ENCODE measurements around the gene NCKAP5. TPM values are rescaled to one million over a fixed set of nuclear protein-coding genes. Genes with fewer than 3 reads are reported as not detected.

The NCKAP5 gene
- total RNA-seq = 1 to 10 TPM in 1 of 4 donors, under 1 TPM in 3; 0.15 to 1.2 (median 0.55) TPM
- polyA plus RNA-seq = under 1 TPM; 0.03 to 0.22 (median 0.05) TPM
- long read RNA-seq, donor 1 = 0 reads
- long read RNA-seq, donor 2 = 0 reads

GRCh38 chr2:133568172-133568571, at the start of gene NCKAP5:
Gene NCKAP5, minus strand, starts transcription at chr2:133568463. Its CDS starts 50,937 bp downstream, at chr2:133517526.
- H3K4me3 ChIP-seq = peak within 1 kb of the TSS; percentile 43
- DNase-seq = peak in 1 of 2 donors; percentile 44
- peak within 1 kb of the TSS; percentile 58 for H3K27ac ChIP-seq
- WGBS, 3 donors = 1 to 10% (median 5%) methylated on average over 12 of the region's 12 CpGs
- peaks cover 0 to 3% (median 0%) of the 10 kb centered on the region in 3 donors for H3K27me3 ChIP-seq (ENCODE audit: insufficient read depth in 3 of 3, low read length in 2 of 3)
- H3K9me3 ChIP-seq = no peaks in the 10 kb centered on the region
- no peak for TF ChIP-seq CTCF (IDR thresholded peaks at IDR 0.05)
- peaks cover 3% of the 10 kb centered on the region for H3K4me1 ChIP-seq
- H3K36me3 ChIP-seq (ENCODE audit: insufficient read depth in 1 of 2, low read depth in 1 of 2) = no peaks in the 10 kb centered on the region
- intact Hi-C loops (cut with DNase I) = loop anchor here in 1 of 2 donors (5.0 to 10.0 kb wide), 2 partner anchors 923 to 1021 kb away; no protein-coding TSS in a partner anchor
- ATAC-seq = peak in 2 of 4 donors; percentile 38 to 44

- Histone ChIP-seq H3K4me1 (no peaks in the 10 kb centered on the region), H3K36me3 (ENCODE audit: insufficient read depth in 1 of 2, low read depth in 1 of 2) (no peaks in the 10 kb centered on the region), H3K9me3 (no peaks in the 10 kb centered on the region), H3K27ac (no peak overlapping the region), H3K4me3 (no peak overlapping the region), H3K27me3 (ENCODE audit: insufficient read depth in 3 of 3, low read length in 2 of 3) (no peaks in the 10 kb centered on the region)
- TF ChIP-seq CTCF (IDR thresholded peaks at IDR 0.05) = no peak
- no peak for DNase-seq
- intact Hi-C loops (cut with DNase I) = no loop called here
- no peak for ATAC-seq
Observed at GRCh38 chr2:133609664-133610063, 41.4 kb upstream of the NCKAP5 start.

GRCh38 chr2:133608291-133608690, 40.0 kb upstream of the NCKAP5 start:
- TF ChIP-seq CTCF (IDR thresholded peaks at IDR 0.05) = no peak
- Histone ChIP-seq H3K9me3 (no peaks in the 10 kb centered on the region), H3K4me1 (no peaks in the 10 kb centered on the region), H3K4me3 (no peak overlapping the region), H3K27ac (no peak overlapping the region), H3K36me3 (ENCODE audit: insufficient read depth in 1 of 2, low read depth in 1 of 2) (no peaks in the 10 kb centered on the region), H3K27me3 (ENCODE audit: insufficient read depth in 3 of 3, low read length in 2 of 3) (no peaks in the 10 kb centered on the region)
- 94 to 97% (median 97%) methylated on average over 1 of the region's 1 CpG for WGBS, 3 donors
- ATAC-seq (no peak), DNase-seq (no peak)
- intact Hi-C loops (cut with DNase I) = no loop called here

GRCh38 chr2:133607679-133608078, 39.4 kb upstream of the NCKAP5 start:
- Histone ChIP-seq H3K27ac (no peak overlapping the region), H3K4me1 (peaks cover 3% of the 10 kb centered on the region), H3K4me3 (no peak overlapping the region), H3K9me3 (no peaks in the 10 kb centered on the region), H3K27me3 (ENCODE audit: insufficient read depth in 3 of 3, low read length in 2 of 3) (no peaks in the 10 kb centered on the region), H3K36me3 (ENCODE audit: insufficient read depth in 1 of 2, low read depth in 1 of 2) (no peaks in the 10 kb centered on the region)
- no peak for TF ChIP-seq CTCF (IDR thresholded peaks at IDR 0.05)
- ATAC-seq = no peak
- intact Hi-C loops (cut with DNase I) = no loop called here
- DNase-seq = no peak
- 77 to 86% (median 82%) methylated on average over 1 of the region's 1 CpG for WGBS, 3 donors

- Histone ChIP-seq H3K9me3 (no peaks in the 10 kb centered on the region), H3K4me1 (peaks cover 9% of the 10 kb centered on the region), H3K4me3 (no peak overlapping the region), H3K27ac (no peak overlapping the region), H3K36me3 (ENCODE audit: insufficient read depth in 1 of 2, low read depth in 1 of 2) (no peaks in the 10 kb centered on the region), H3K27me3 (ENCODE audit: insufficient read depth in 3 of 3, low read length in 2 of 3) (no peaks in the 10 kb centered on the region)
- intact Hi-C loops (cut with DNase I) = no loop called here
- 92 to 100% (median 98%) methylated on average over 1 of the region's 1 CpG for WGBS, 3 donors
- DNase-seq (no peak), ATAC-seq (no peak)
- no peak for TF ChIP-seq CTCF (IDR thresholded peaks at IDR 0.05)
Observed at GRCh38 chr2:133606616-133607015, 38.4 kb upstream of the NCKAP5 start.
